Lower leg skin (tissue), 4 donors: Measurements from ENCODE around the gene SEC11C. TPM values are rescaled to one million over a fixed set of nuclear protein-coding genes. Genes with fewer than 3 reads are reported as not detected.

ENCODE experiments used
- DNase-seq, 2 donors: peaks; one replicate each; pipeline ENCODE4 v3.0.0-alpha.2; 2019; ENCODE audit warnings: low spot score in 2 of 2
- H3K4me3 ChIP-seq: fragments of 200-600 bp; sonication (generic); 2 replicates; pipeline ENCODE4 v1.5.1; 2017; ENCODE audit warnings: mild to moderate bottlenecking, low read depth; ENCODE audit not compliant: poor library complexity, severe bottlenecking
- CTCF ChIP-seq, 3 donors: fragments of 450-650 bp; IDR thresholded peaks; one replicate each; pipeline ENCODE4 v1.5.1; 2016; ENCODE audit warnings: antibody characterized with exemption in 3 of 3, mild to moderate bottlenecking in 3 of 3, moderate library complexity in 2 of 3
- POLR2A ChIP-seq, 2 donors: fragments of 450-650 bp; IDR thresholded peaks; one replicate each; pipeline ENCODE4 v1.6.1; 2016 to 2017; ENCODE audit warnings: antibody characterized with exemption in 2 of 2, mild to moderate bottlenecking in 1 of 2, moderate library complexity in 1 of 2
- WGBS, 2 donors: methylation state at CpG; one replicate each; pipeline ENCODE4 v1.1.5; 2018; 5-methylcytosine and 5-hydroxymethylcytosine counted together
- intact Hi-C: fragments of 100-400 bp; cut with DNase I; formaldehyde crosslinking; loops from one replicate; pipeline ENCODE4 v1.15.0; 2023; ENCODE audit warnings: low total_unique reads
- total RNA-seq, 4 donors: library from RNA; depleted of rRNA; stranded (reverse); fragments of >200 nt; gene quantifications; one replicate each; pipeline ENCODE4 v1.1.0, GENCODE V29; 2016

Gene SEC11C
- total RNA-seq, 4 donors from 2014 or later, result 19.5 to 46.9 (median 28.6) TPM

GRCh38 chr18:59101830-59102414 is 37.8 kb upstream of the SEC11C start:
- 41 to 57% methylated on average over 4 of the region's 4 CpGs for WGBS, 2 donors
- intact Hi-C loops, result loop anchor here (10.0 kb wide), 1 partner anchor 73 kb away; no protein-coding TSS in a partner anchor
- H3K4me3 ChIP-seq, result no peak overlapping the region
- no peak for DNase-seq
- TF ChIP-seq CTCF (IDR thresholded peaks at IDR 0.05), result no peak
- TF ChIP-seq POLR2A (IDR thresholded peaks at IDR 0.05), result no peak

GRCh38 chr18:59109375-59109774 is 30.3 kb upstream of the SEC11C start:
- no peak for DNase-seq
- WGBS, 2 donors, result 16 to 25% methylated on average over 6 of the region's 6 CpGs
- no peak for TF ChIP-seq POLR2A (IDR thresholded peaks at IDR 0.05)
- no peak for TF ChIP-seq CTCF (IDR thresholded peaks at IDR 0.05)
- intact Hi-C loops, result loop anchor here (10.0 kb wide), 1 partner anchor 65 kb away; no protein-coding TSS in a partner anchor
- no peak overlapping the region for H3K4me3 ChIP-seq

- TF ChIP-seq CTCF (IDR thresholded peaks at IDR 0.05) (no peak), POLR2A (IDR thresholded peaks at IDR 0.05) (no peak)
- intact Hi-C loops, result no loop called here
- no peak for DNase-seq
- no peak overlapping the region for H3K4me3 ChIP-seq
Observed at GRCh38 chr18:59114160-59114559, 25.5 kb upstream of the SEC11C start.

GRCh38 chr18:59123588-59124369 is 15.9 kb upstream of the SEC11C start:
- H3K4me3 ChIP-seq, result no peak overlapping the region
- DNase-seq, result no peak
- no peak for TF ChIP-seq POLR2A (IDR thresholded peaks at IDR 0.05)
- no peak for TF ChIP-seq CTCF (IDR thresholded peaks at IDR 0.05)
- intact Hi-C loops, result no loop called here
- WGBS, 2 donors, result 51 to 53% methylated on average over 5 of the region's 5 CpGs

GRCh38 chr18:59124370-59124704 is 15.3 kb upstream of the SEC11C start:
- intact Hi-C loops, result no loop called here
- 69 to 74% methylated on average over 1 of the region's 1 CpG for WGBS, 2 donors
- no peak for DNase-seq
- no peak for TF ChIP-seq POLR2A (IDR thresholded peaks at IDR 0.05)
- TF ChIP-seq CTCF (IDR thresholded peaks at IDR 0.05), result no peak
- no peak overlapping the region for H3K4me3 ChIP-seq
